Measurements from ENCODE around the gene DZANK1.
"Not testable (repeated sequence)": the region's sequence is repeated elsewhere in the genome, so short reads cannot be mapped to it uniquely, and the experiment has no call there.

The DZANK1 gene

GRCh38 chr20:18466894-18467730 is at the start of gene DZANK1, which contains the start of gene POLR3F:
TSS of gene DZANK1 (minus strand) at chr20:18467030. CDS start at chr20:18465358, 1,672 bp downstream.
TSS of gene POLR3F (plus strand) at chr20:18467390. CDS start at chr20:18467507, 117 bp downstream.
- H3K4me3 ChIP-seq: peak within 1 kb of the TSS; percentile 64 to 98 (median 94)
- peak within 1 kb of the TSS in 20 of 21 experiments; percentile 54 to 95 (median 88) for H3K27ac ChIP-seq

DNA sequence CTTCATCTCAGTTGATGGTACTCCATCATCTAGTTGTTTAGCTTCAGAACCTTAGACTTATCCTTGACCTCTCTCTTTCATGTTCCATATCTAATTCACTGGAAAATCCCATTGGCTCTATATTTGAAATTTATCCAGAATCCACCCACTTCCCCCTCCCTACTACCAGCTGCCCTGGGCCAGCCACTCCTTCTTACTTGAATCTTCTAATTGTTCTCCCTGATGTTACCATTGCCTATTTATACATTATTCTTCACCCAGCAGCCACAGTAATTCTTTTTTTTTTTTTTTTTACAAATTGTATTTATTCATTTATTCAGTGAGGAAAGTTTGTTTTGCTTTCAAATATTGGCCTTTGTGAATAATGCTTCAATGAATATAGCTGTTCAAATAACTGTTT is 49.1 kb upstream of the DZANK1 start:
- Histone ChIP-seq H3K27ac (no peak overlapping the region), H3K4me3 (no peak overlapping the region)

DNA sequence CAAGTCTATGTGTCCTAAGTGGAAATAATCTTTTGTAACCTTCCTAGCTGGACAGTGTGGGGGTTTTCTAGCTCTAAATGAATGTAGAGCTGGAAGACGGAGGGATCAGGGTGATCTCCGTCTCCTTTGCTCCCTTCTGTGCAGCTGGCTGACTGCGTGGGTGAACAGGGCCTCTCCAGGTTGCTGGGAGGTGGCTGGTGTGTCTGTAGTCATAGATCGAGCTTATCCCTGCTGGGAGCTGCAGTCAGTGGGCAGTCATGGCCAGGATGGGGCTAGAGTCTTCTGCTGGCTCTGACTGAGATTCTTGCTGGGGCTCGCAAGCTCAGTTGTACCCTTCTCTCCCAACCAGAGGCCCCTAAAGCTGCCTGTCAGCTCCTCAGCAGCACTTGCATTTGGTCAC is 47.3 kb upstream of the DZANK1 start:
- Histone ChIP-seq H3K4me3 (no peak overlapping the region), H3K27ac (no peak overlapping the region)

- Histone ChIP-seq H3K4me3 (no peak overlapping the region), H3K27ac (no peak overlapping the region)
Observed at GRCh38 chr20:18513208-18513607, 46.4 kb upstream of the DZANK1 start.

- no peak overlapping the region for H3K4me3 ChIP-seq
- no peak overlapping the region for H3K27ac ChIP-seq
Observed at GRCh38 chr20:18511571-18511970, 44.7 kb upstream of the DZANK1 start.

DNA sequence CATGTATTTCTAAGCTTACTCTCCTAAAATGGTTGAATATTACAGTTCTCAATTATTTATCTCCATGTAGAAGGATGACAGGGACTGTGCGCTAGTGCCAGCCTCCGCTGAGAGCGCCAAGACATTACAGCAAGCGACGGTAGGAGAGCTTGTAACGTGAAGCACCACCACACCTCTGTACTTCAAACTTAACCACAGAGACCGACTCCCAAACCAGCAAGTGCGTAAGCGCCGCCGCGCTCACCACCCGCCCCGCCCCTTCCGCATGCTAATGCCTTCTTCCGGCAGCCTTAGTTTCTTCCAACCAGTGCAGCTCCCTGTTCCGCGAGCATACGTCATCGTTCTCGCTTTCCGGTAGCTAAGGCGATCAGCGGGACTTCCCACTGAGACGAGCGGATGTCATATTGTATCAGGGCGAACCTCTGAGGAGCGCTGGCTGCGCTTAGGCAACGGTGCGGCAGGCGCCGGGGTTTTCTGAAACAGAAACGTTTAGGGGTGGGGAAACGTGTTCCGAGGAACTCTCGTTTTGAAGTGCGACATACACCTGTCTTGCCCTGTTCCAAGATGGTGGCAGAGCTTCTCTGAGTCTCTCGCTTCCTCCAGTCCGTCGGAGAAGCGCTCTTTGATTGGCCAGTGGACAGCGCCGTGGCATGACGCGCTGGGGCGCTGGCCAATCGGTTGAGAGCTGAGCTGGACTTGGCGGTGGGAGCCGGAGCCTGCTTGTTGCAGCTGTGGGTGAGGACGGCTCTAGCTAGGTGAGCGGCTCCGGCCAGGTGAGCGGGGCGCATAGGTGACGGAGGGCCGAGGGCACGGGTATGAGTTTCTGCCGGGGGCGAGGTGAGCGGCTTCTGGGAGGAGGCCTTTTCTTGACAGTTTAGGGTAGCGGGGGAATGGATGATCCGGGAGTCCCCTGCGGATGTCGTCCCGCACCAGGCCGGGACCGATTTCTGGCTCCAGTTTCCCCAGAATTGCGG is 40.7 kb upstream of the DZANK1 start, which contains the start of gene SEC23B:
TSS of gene SEC23B (plus strand) at position 723 of the 974 bp plus-strand sequence. CDS start 2,896 bp downstream, outside the sequence.
- Histone ChIP-seq H3K4me3 (peak within 1 kb of the TSS; percentile 52 to 91 (median 74)), H3K27ac (peak within 1 kb of the TSS; percentile 54 to 99 (median 92))

GRCh38 chr20:18506744-18507143 is 39.9 kb upstream of the DZANK1 start:
- peak overlapping the region; percentile 52 to 91 (median 74) for H3K4me3 ChIP-seq
- H3K27ac ChIP-seq: peak overlapping the region in 20 of 21 experiments; percentile 67 to 99 (median 92)

DNA sequence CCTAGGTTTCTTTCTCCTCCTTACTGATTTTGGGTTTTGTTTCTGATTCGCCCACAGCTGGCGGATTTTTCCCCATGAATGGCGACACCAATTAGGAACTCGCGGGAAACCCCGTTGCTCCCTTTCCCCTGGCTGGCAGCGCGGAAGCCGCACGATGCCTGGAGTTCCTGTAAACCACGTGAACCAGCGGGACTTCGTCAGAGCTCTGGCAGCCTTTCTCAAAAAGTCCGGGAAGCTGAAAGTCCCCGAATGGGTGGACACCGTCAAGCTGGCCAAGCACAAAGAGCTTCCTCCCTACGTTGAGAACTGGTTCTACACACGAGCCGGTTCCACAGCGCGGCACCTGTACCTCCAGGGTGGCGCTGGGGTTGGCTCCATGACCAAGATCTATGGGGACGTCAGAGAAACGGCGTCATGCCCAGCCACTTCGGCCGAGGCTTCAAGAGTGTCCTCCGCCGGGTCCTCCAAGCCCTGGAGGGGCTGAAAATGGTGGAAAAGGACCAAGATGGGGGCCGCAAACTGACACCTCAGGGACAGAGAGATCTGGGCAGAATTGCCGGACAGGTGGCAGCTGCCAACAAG is 37.7 kb upstream of the DZANK1 start:
- H3K4me3 ChIP-seq: peak overlapping the region in 4 of 7 experiments; percentile 1 to 19 (median 9)
- peak overlapping the region in 9 of 21 experiments; percentile 1 to 82 (median 69) for H3K27ac ChIP-seq

DNA sequence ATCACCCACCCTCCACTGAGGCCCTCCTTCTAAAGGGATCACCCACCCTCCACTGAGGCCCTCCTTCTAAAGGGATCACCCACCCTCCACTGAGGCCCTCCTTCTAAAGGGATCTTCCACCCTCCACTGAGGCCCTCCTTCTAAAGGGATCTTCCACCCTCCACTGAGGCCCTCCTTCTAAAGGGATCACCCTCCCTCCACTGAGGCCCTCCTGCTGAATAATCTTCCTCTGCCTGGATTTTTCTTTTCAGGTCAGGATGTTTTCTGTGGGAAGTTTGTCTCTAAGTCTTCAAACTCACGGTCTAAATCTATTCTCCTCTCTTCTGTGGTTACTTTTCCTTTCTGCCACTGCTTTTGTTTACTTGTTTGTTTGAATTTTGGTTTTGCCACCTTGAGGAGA is 34.8 kb upstream of the DZANK1 start:
- H3K4me3 ChIP-seq, H3K27ac ChIP-seq: not testable (repeated sequence)

- peak overlapping the region in 1 of 7 experiments; percentile 68 for H3K4me3 ChIP-seq
- H3K27ac ChIP-seq: peak overlapping the region in 9 of 21 experiments; percentile 17 to 89 (median 74)
Observed at GRCh38 chr20:18497603-18498002, 30.8 kb upstream of the DZANK1 start.

DNA sequence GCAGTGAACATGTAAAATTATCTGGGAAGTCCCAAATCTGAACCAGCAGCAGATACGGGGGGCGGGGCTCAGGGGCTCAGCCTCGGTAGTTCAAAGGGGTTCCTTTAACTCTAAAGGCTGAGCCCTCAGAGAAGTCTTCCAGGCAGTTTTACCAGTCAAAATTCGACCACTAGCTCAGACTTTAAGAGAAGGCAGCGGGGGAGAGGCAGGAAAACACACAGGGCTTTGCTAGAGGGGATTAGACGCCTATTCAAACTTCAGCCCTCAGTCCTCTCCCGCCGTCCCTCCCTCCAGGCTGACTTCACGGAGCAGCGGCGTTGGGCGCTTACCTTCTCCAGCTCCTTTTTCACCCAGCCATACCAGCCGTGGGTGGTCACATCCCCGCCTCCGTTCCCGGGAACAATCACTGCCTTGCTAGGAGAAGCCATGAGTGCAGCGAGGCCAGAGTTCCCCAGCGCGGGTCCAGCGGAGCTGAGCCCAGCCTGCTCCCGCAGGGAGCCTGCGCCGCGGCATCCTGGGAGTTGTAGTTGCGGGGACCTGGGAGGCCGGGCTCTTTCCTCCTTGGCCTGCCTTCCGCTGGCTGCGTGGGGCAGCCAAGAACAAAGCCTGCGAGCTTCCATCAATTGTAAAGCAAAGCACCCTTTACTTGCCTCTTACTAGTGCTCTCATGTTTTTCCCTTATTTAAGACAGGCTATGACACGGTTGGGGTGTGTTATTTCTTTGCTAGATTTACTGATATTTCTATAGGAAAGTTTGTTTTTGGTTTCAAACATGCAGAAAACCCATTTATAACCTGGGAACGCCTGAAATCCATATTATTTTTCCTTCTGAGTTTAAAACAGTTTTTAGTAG is 30.1 kb upstream of the DZANK1 start, which contains the start of gene RBBP9:
TSS of gene RBBP9 (minus strand) at position 486 of the 853 bp plus-strand sequence. CDS start at position 428, 58 bp downstream.
- Histone ChIP-seq H3K4me3 (peak within 1 kb of the TSS; percentile 56 to 90 (median 66)), H3K27ac (peak within 1 kb of the TSS in 20 of 21 experiments; percentile 3 to 89 (median 78))

GRCh38 chr20:18496042-18496441 is 29.2 kb upstream of the DZANK1 start:
- Histone ChIP-seq H3K4me3 (peak overlapping the region in 6 of 7 experiments; percentile 56 to 90 (median 66)), H3K27ac (peak overlapping the region in 9 of 21 experiments; percentile 50 to 87 (median 79))

GRCh38 chr20:18488301-18488700 is 21.5 kb upstream of the DZANK1 start:
- H3K4me3 ChIP-seq: no peak overlapping the region
- H3K27ac ChIP-seq: no peak overlapping the region

DNA sequence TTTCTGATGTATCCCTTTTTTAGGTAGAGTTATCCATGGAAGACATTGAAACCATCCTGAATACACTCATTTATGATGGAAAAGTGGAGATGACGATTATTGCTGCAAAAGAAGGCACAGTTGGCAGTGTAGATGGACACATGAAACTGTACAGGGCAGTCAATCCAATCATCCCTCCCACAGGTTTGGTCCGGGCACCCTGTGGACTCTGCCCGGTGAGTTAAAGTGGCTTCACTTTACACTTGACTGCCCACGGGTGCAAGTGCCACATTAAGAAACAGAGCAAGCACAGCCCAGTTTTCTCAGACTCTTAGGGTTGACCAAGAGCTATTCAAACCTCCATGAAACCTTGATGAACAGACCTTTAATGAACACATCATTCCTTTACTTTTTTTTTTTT is 14.8 kb upstream of the DZANK1 start:
- Histone ChIP-seq H3K27ac (no peak overlapping the region), H3K4me3 (no peak overlapping the region)

DNA sequence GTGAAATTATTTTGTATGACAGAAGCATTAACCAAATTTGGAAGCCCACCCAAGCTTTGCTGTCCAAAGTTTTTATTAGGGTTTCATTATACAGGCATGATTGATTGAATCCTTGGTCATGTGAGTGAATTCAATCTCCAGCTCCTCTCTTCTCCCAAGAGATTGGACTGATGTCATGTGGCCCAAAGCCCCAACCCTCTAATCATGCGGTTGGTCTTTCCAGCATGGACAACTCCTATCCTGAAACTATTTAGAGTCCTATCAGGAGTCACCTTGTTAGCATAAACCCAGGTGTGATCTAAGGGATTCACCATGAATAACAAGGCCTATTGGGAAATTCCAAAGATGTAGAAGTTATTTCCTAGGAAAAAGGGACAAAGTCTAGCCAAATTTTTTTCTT is 11.0 kb upstream of the DZANK1 start:
- Histone ChIP-seq H3K4me3 (no peak overlapping the region), H3K27ac (no peak overlapping the region)

- no peak overlapping the region for H3K4me3 ChIP-seq
- H3K27ac ChIP-seq: no peak overlapping the region
Observed at GRCh38 chr20:18477218-18477617, 10.4 kb upstream of the DZANK1 start.

GRCh38 chr20:18466574-18466893 is 296 bp downstream of the DZANK1 start:
- Histone ChIP-seq H3K27ac (peak overlapping the region in 16 of 21 experiments; percentile 65 to 95 (median 88)), H3K4me3 (peak overlapping the region; percentile 64 to 98 (median 94))

DNA sequence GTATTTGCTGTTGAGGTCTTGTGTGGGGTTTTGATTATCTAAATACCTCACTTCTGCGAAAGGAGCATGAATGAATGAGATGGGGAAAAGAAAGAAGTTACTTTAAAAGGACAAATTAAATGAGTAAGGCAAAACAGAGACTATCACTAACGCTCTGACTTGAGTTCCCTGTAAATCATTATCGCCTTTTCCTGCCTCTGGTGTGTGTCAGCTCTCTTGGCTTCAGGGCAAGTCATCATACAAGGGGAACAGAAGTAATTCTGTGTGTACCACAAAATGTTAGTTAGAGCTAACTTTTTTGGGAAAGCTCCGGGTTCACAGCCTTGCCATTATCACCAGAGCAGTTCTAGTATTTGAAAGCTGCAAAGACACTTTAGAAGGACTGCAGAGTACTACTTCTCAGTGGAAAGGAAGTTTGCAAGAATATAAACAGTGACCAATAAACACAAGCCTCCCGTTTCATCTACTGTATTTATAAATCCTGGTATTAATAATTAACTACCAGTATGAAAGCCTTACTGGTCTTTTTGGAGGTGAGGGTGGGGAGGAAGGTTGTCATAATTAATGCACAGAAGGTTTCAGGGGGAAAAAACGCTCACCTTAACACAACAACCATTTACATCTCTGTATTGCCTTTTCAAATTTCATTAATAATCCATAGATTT is 1.2 kb downstream of the DZANK1 start:
- Histone ChIP-seq H3K27ac (no peak overlapping the region), H3K4me3 (peak overlapping the region in 4 of 7 experiments; percentile 64 to 97 (median 94))
